ENCODE data around the gene HOXD13. TPM values are rescaled to one million over a fixed set of nuclear protein-coding genes. Genes with fewer than 3 reads are reported as not detected.

Gene HOXD13
- total RNA-seq, 1 experiment from 2014 or later: not detected

DNA sequence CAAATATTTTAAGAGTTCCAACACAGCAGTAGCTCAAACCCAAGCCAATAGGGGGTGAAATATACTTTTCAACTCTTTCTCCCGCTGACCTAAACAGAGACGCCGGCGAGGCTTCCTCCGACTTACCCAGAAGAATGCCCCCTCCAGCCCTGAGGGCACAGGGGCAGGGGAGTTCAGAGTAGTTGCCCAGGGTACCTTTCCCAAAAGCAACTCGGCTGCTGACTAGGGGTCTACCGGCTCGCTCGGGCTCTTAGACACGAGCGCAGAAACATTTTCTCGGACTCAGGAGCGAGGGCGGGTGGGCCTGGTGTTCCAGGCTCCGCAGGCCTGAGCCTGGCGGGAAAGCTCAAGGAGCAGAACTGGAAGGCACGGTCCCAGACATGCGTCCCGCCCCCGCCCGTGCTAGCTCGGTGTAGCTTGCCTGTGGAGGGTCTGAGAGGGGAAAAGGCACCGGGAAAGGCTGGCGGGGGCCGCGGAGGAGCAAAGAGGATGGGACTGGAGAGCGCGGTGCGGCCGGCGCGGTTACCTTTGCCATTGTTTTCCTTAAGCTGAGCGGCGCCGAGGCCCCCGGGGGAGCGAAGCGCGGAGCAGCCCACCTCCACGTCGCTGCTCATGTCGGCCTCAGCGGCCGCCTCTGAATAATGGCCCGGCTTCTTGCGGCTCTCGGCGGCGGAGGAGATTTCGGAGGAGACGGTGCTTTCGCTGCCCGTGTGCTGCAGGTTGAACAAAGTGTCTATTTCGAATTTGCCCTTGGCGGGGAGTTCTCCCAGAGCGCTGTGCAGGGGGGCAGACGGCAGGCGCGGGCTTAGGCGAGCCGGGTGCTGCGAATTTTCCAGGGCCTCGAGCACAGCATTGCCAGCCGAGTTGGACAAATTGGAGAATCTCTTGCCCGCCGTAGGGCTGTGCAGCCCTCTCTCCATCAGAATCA, 9.4 kb upstream of the HOXD13 start:
- POLR2A ChIA-PET: no interaction called here
- CTCF ChIA-PET: interaction anchor here (0.6 to 3.3 kb wide), 3 partner anchors 24 to 552 kb away, joined by 3 to 25 read pairs (median 4); no protein-coding TSS in a partner anchor
- Mint-ChIP-seq H3K9me3 (ENCODE audit: unreplicated experiment) (peaks cover 13% of the 10 kb centered on the region), H3K27me3 (ENCODE audit: insufficient read depth, unreplicated experiment) (peaks cover 63% of the 10 kb centered on the region), H3K4me3 (ENCODE audit: unreplicated experiment) (no peak overlapping the region), H3K4me1 (ENCODE audit: insufficient read depth, unreplicated experiment) (peaks cover 7% of the 10 kb centered on the region), H3K27ac (ENCODE audit: low read depth, unreplicated experiment) (no peak overlapping the region), H3K36me3 (ENCODE audit: insufficient read depth, unreplicated experiment) (peaks cover 6% of the 10 kb centered on the region)
- BruUV-seq (replicated peaks): no TSS peak
- DNase-seq (ENCODE audit: unreplicated experiment): no peak
- intact Hi-C loops (cut with micrococcal nuclease): loop anchor here (10.0 kb wide), 1 partner anchor 118 kb away; no protein-coding TSS in a partner anchor
- TF ChIP-seq, protein P1, sequence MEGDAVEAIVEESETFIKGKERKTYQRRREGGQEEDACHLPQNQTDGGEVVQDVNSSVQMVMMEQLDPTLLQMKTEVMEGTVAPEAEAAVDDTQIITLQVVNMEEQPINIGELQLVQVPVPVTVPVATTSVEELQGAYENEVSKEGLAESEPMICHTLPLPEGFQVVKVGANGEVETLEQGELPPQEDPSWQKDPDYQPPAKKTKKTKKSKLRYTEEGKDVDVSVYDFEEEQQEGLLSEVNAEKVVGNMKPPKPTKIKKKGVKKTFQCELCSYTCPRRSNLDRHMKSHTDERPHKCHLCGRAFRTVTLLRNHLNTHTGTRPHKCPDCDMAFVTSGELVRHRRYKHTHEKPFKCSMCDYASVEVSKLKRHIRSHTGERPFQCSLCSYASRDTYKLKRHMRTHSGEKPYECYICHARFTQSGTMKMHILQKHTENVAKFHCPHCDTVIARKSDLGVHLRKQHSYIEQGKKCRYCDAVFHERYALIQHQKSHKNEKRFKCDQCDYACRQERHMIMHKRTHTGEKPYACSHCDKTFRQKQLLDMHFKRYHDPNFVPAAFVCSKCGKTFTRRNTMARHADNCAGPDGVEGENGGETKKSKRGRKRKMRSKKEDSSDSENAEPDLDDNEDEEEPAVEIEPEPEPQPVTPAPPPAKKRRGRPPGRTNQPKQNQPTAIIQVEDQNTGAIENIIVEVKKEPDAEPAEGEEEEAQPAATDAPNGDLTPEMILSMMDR (IDR thresholded peaks at IDR 0.05; ENCODE audit: unreplicated experiment): no peak

GRCh38 chr2:176083796-176084261, 8.7 kb upstream of the HOXD13 start, which contains the start of gene EVX2:
EVX2 (minus strand) TSS chr2:176083962; CDS start chr2:176083776, 186 bp downstream.
- DNase-seq (ENCODE audit: unreplicated experiment): no peak
- TF ChIP-seq, protein P1 (IDR thresholded peaks at IDR 0.05; ENCODE audit: unreplicated experiment): no peak
- Mint-ChIP-seq H3K4me1 (ENCODE audit: insufficient read depth, unreplicated experiment) (peaks cover 11% of the 10 kb centered on the region), H3K27me3 (ENCODE audit: insufficient read depth, unreplicated experiment) (peaks cover 63% of the 10 kb centered on the region), H3K36me3 (ENCODE audit: insufficient read depth, unreplicated experiment) (peaks cover 6% of the 10 kb centered on the region), H3K9me3 (ENCODE audit: unreplicated experiment) (peaks cover 13% of the 10 kb centered on the region), H3K4me3 (ENCODE audit: unreplicated experiment) (no peak within 1 kb of the TSS), H3K27ac (ENCODE audit: low read depth, unreplicated experiment) (no peak within 1 kb of the TSS)
- no TSS peak for BruUV-seq (replicated peaks)
- ChIA-PET CTCF (interaction anchor here (0.6 to 3.3 kb wide), 3 partner anchors 9 to 552 kb away, joined by 3 to 25 read pairs (median 4); no protein-coding TSS in a partner anchor), POLR2A (interaction anchor here (0.6 kb wide), 1 partner anchor 718 kb away, joined by 4 read pairs; no protein-coding TSS in a partner anchor)
- intact Hi-C loops (cut with micrococcal nuclease): loop anchor here (10.0 kb wide), 1 partner anchor 119 kb away; no protein-coding TSS in a partner anchor

GRCh38 chr2:176084611-176085119, 7.9 kb upstream of the HOXD13 start:
- TF ChIP-seq, protein P1 (IDR thresholded peaks at IDR 0.05; ENCODE audit: unreplicated experiment): no peak
- Mint-ChIP-seq H3K4me1 (ENCODE audit: insufficient read depth, unreplicated experiment) (peaks cover 11% of the 10 kb centered on the region), H3K36me3 (ENCODE audit: insufficient read depth, unreplicated experiment) (peaks cover 6% of the 10 kb centered on the region), H3K27me3 (ENCODE audit: insufficient read depth, unreplicated experiment) (peaks cover 63% of the 10 kb centered on the region), H3K27ac (ENCODE audit: low read depth, unreplicated experiment) (no peak overlapping the region), H3K9me3 (ENCODE audit: unreplicated experiment) (peaks cover 7% of the 10 kb centered on the region), H3K4me3 (ENCODE audit: unreplicated experiment) (no peak overlapping the region)
- ChIA-PET CTCF (interaction anchor here (0.6 to 2.0 kb wide), 7 partner anchors 9 to 774 kb away, joined by 3 to 44 read pairs (median 8); no protein-coding TSS in a partner anchor), POLR2A (interaction anchor here (0.6 to 0.8 kb wide), 2 partner anchors 719 to 791 kb away, joined by 4 read pairs; no protein-coding TSS in a partner anchor)
- DNase-seq (ENCODE audit: unreplicated experiment): no peak
- intact Hi-C loops (cut with micrococcal nuclease): loop anchor here (10.0 kb wide), 1 partner anchor 120 kb away; no protein-coding TSS in a partner anchor
- no TSS peak for BruUV-seq (replicated peaks)
